Neural progenitor cell (in vitro differentiated cells): ENCODE measurements around the gene TSPAN12.

Experiments used
- EZH2phosphoT487 ChIP-seq: fragments of 200-600 bp; sonication (generic); IDR thresholded peaks from 2 replicates; pipeline ENCODE4 v1.6.1; 2017; ENCODE audit warnings: antibody characterized with exemption
- TF ChIP-seq, protein P1 (sequence below): fragments of 200-600 bp; sonication (generic); IDR thresholded peaks from 2 replicates; pipeline ENCODE4 v1.5.1; 2017; ENCODE audit warnings: antibody characterized with exemption, mild to moderate bottlenecking

DNA sequence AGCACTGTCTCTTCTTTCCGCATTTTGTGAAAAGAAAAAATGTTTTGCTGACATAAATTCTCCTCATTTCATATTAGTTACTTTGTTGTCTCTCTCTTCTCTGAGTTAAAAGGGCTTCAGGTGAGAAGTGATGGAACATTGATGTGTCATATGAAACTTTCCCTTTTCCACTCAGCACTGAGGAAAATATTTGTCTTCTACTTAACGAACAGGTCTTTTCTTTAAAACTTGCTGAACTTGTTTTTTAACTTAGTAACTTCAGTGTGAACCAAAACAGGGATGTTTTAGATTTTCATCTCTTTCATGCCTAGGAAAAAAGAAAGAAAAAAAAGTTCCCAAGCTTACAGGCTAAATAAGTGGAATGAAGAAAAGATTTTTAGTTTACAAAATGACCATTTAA is 19.0 kb upstream of the TSPAN12 start:
- TF ChIP-seq, protein P1, sequence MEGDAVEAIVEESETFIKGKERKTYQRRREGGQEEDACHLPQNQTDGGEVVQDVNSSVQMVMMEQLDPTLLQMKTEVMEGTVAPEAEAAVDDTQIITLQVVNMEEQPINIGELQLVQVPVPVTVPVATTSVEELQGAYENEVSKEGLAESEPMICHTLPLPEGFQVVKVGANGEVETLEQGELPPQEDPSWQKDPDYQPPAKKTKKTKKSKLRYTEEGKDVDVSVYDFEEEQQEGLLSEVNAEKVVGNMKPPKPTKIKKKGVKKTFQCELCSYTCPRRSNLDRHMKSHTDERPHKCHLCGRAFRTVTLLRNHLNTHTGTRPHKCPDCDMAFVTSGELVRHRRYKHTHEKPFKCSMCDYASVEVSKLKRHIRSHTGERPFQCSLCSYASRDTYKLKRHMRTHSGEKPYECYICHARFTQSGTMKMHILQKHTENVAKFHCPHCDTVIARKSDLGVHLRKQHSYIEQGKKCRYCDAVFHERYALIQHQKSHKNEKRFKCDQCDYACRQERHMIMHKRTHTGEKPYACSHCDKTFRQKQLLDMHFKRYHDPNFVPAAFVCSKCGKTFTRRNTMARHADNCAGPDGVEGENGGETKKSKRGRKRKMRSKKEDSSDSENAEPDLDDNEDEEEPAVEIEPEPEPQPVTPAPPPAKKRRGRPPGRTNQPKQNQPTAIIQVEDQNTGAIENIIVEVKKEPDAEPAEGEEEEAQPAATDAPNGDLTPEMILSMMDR = no peak
- TF ChIP-seq EZH2phosphoT487 = no peak
